ENCODE results near the gene PRKCE.
"Not testable (repeated sequence)": the region's sequence is repeated elsewhere in the genome, so short reads cannot be mapped to it uniquely, and the experiment has no call there.

The PRKCE gene

DNA sequence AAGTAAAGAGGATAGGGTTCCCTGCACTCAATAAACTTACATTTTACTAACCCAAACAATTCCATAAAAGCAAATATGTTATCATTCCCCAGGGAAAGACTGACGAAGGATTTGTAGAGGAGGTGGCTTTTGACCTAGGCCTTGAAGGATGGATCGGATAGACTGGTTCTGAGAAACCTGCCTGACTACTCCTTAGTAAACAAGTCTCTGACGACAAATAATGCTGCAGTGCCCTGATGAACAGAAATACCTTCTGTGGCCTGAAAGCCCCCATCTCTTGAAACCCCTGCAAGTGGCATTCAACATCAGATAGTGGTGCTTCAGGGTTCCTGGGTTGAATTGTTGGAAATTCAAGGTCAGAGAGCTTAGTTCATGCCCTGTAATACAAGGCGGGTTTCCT is 19.2 kb downstream of the PRKCE start:
- DNase-seq, result no peak

DNA sequence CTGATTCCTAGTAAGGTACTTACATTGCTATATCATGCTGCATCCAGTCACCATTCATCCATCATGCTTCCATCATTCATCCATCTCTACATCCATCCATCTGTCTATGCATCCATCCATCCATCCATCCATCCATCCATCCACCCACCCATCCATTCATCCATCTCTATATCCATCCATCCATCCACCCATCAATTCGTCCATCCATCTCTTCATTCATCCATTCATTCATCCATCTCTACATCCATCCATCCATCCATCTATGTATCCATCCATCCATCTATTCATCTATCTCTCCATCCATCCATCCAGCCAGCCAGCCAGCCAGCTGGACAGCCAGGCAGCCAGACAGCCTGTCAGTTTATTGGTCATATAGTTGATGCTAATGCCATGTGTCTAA is 20.7 kb downstream of the PRKCE start:
- no peak for DNase-seq

DNA sequence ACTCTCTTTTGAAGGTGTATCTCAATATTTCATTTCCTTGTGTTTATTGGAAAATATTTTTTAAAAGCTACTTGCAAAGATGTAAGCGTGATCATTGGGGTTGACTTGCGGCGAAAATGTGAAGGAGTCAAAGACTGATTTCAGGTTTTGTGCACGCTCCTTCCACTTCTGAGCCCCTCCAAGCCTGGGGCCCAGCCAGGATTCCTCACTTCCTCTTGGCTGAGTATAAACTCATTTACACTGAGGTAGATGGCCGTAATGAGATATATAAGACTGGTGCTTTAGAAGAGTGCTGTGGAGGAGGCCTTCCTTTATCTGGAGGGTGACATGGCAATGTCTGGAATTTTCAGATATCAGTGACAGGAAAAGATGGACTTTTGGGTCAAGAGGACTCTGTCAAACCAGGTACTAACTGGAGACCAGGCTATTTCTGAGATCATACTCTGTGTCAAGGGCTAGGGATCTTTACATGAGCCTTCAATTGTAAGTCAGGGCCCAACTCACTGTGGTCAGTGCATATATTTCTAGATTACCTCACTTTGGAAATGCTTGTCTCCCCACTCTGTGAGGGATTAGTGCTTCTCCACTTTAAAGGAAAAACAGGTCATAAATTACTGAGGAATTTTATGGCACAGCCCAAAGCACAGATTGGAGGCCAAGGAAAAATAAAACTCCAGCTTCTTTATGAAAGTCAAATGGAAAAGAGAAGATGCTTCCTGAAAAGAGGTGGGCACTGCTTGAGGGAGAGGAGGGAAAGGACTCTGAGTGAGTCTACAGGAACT is 22.8 kb downstream of the PRKCE start:
- no peak for DNase-seq

DNA sequence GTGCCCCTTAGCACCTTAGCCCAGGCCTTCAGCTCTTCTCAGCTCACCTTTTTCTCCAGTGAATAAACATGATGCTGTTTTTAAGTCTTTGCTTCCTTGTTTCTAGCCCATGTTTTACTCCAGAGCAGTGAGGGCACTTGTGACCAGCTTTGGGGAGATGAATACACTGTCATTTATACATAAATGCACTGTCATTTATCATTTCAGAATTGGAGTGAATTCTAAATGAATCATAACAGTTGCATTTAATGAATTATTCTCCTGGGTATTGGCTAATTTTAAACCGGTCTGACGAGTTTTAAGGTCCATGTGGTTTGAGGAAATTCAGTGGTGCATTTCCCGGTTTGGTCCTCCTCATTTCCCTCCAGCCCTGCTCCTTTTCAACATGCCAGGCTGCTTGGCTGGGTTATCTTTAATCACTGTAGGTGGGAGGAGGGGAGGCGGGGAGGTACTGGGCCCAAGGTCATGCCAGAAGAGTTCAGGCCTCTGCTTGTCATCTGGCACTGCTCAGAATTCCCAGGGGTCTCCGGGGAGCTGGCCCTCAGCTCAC is 23.9 kb downstream of the PRKCE start:
- peak; percentile 51 for DNase-seq

DNA sequence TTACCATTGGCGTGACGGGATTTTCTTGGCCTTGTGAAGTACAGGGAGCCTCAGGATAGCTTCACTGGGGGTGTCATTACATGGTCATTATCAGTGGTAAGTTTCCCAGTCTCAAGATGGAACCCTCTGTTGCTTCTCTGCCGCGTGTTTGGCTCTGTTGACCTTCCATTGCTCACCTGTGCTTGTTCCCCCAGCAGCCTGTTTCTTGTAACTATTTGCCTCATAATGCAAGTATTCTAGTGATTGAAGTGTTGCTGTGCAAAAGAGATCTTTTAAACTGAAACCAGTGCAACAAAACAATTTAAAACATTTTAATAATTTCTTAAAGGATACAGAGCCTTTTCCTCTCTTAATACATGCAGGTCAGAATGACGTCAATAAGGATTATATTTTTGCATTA is 24.6 kb downstream of the PRKCE start:
- no peak for DNase-seq

DNA sequence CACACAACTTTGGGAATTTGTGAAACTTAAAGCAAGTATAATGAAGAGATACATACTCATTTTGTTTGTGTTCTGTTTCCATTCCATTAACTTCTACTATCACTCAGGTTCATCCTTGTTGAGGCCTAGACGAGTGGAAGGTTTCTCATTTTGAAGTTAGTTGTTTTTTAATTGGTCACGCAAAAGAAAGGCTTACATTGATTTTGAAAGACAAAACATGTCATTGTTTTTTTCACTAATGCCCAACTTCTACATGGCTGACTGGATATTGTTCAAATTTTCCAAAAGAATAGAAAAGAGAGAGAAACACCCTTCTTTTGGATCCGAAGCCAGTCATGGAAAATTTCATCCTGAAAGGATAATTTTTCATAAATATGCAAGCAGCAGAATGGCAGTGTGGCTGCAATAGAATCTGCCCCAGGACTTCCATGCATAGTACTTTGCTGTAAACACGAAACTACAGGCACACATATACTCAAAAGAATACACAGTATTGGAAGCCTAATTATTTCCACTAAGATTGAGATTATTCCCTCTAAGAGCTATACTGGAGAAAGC is 27.4 kb downstream of the PRKCE start:
- no peak for DNase-seq

DNA sequence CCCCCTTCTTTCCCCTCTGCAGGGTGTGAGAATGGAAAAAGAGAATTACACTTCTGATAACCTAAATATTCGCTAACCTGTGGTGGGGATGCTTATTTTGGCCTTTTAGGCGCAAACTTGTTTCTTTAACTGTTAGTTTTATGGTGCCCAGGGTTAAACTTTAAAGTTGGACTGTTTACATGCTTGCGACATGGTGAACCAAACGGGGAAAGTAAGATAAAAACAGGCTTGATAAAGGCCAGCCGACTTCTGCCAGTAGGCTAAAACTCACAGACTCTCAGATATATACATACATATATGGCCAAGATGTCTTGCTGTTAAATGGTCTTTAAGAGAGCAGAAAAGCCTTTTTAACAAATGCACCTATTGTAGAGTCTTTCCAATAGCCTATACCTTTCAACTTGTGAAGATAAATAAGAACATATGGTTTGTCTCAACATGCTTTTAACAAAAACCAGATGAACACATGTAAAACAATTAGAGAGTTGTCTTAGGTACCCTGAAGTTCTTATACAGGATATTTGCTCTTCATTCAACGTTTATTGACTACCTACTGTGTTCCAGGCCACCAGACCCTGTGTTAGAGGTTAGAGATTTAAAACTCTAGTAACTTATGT is 29.0 kb downstream of the PRKCE start:
- no peak for DNase-seq

DNA sequence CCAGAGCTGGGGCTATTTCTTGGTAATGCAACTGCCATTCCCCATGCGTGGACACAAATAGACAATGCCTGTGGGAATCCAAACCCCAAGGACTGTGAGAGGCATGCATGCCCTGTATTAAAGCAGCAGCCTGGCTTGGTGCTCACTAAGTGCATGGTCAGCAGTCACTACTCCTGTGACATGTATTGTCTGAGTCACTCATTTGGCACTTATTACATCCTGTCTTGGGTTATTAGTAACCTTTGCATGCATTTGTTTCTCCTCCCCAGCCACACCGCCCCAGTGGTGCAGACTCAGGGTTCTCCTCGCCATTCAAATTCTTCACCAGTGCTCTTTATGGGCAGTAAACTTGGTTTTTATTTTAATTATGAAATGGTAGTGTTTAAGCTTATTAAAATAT is 30.2 kb downstream of the PRKCE start:
- no peak for DNase-seq

DNA sequence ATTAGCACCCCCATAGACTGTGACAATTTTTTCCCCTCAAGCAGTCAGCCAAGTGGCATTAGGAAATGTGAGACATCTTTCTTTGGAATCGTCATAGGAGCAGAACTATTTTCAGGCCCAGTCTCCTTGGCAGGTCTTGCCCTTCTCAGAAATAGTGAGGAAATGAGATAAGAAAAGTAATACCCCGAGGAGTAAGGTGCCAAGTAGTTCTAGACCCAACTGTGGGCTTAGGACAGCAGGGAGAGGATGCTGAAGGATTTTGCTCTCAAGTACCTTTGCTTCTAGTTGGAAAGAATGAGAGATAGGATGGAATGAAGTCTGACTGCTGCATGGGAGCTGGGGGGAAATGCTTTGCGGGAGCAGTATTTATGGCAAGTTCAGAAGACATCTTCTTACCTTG is 31.8 kb downstream of the PRKCE start:
- DNase-seq, result no peak

DNA sequence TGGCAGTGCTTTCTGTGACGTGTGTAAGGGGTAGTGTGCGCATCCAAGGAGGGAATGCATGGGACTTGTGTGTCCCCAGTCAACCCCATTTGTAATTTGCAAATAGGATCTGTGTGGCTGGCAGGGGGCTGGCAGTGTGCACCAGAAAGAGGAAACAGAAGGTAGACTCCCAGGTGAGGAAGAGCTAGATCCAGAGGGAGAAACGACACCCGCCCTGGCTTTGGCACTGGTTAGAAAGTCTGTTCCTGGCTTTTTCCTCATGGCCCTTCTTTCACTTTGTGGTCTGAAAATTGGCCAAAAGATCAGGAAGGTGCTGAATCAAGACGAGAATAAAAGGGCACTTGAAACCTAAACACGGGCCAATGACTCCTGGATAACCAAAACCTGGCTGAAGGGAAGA is 33.3 kb downstream of the PRKCE start:
- DNase-seq, result no peak

DNA sequence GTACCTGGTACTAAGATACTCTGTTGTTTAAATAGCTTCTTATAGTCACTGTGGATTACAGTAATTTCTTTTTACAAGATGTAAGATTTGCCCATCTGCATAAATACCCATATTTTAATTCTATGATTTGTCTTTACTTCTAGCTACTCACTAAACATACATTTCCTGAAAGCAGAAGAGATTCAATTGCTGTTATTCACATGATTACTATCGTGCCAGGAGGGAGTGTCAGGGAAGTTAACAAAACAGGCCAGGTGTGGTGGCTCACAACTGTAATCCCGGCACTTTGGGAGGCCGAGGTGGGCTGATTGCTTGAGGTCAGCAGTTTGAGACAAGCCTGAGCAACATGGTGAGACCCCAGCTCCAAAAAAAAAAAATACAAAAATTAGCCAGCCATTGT is 33.8 kb downstream of the PRKCE start:
- DNase-seq, result no peak

DNA sequence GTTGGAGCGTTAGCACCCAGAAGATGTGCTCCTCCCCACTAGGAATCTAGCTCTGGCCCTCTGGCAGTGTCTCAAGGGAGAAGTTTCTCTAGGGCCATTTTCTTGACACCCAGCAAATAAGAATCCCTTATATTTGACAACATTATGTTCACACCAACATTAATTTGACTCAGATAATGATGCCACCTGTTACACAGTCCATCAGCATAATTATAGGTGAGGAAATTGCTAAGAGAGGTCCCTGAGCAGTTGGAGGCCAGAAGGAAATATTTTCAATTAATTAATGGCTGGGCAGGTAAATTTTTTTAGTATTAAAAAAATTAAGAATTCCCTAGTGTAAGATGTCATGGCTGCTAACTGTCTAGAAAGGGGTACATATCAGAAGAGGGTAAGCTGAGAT is 36.5 kb downstream of the PRKCE start:
- DNase-seq, result no peak

DNA sequence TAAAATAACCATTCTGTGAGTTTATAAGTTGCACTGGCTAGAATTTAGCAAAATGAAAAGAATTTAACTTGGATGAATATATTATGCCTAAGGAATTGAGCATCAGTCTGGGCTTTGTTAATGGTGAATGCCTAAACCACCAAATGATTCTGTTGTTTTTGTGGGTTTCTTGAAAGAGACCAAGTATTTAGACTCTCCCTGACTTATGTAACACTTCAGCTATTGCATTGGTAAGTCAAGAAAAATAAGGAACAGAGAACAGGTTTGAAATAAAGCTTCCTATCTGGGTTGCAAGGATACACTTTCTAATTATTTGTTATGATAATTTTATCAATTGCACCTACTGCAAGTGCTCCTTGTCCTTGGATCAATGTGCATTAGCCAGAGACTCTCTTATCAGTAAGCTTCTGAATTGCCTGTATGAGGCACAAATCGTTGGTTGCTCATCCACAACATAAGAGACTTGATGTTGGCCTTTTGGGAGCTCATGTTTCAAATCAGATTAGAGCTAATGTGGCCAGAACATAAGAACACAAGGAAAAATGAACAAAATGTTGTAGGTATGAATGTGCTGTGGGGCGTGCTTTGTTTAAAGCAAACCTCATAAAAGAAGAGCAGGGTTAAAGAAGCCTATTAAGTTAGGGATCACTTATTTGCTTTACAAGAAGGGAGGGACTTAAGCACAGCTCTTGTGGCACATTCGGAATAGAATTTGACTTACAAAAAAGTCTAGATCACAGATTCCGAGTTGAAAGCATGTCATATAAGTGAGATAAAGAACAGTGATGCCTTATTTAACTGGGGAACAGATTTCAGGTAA is 37.2 kb downstream of the PRKCE start:
- DNase-seq, result no peak

DNA sequence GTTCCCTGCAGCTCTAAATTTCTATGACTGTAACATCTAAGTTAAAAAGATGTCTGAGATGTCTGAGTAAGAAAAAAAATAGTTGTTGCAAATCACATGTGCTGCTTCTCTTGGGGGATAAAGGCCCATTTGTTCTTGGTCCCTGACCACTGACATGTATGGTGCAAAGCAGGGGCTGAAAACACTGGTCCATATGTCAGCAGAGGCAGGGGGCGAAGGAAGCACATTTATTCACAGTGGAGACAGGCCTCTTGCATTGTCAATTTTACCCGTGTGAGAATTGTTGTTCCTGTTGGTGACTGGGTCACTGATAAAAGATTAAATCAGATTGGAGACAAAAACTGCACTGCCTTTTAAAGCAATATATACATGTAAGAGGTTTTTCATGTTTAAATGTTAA is 38.8 kb downstream of the PRKCE start:
- DNase-seq, result no peak

DNA sequence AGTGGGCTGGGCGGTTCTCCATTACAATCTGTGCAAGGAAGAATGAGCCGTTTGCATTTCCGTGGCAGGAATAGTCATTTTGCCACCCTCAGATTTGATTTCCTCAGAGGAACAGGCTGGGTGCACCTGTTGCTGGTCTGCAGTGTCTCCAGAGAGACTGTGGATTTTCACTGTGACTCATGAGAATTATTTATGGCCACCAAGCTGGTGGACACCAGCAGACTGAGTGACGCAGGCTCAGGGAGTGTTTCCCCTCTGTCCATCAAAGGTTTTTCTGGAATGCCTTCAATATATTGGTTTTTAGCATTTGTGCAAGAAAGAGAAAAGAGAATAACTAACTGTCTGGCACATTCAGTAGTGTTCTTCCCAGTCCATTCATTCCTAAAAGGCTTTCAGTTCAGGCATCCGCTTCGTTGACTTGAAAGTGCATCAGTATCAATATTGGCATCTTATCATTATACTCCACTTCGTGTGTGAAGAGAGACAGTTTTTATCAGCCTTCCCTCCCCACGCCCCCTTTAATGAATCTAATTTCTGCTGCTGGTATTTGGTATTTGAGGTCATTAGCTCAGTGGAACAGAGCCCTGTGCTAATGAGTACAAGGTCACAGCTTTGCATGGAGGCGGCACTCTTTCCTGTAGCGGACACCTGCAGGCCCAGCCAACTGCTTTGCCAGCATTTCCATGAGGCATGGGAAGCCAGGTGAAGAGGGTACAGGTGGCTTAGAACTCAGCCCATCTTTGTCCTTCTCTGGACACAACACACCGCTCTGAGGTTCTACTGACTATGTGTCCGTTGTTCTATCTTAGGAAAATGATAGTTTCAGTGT is 39.9 kb downstream of the PRKCE start:
- DNase-seq, result no peak

DNA sequence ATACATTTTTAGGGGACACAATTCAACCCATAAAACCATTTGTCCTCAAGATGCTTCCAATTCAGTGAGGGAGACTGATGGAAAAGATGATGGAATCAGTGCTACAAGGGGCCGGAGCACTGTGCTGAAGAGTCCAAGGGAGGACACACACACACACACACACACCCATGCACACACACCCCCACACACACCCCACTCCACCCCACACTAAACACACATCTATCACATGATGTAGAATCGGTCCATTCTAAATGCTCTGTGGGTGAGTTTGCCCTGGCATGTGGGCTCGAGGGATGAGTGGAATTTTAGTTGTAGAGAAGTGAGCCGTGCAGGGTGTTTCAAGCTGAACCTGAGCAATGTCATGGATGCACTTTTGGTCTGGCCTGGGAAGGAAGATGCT is 41.1 kb downstream of the PRKCE start:
- no peak for DNase-seq

DNA sequence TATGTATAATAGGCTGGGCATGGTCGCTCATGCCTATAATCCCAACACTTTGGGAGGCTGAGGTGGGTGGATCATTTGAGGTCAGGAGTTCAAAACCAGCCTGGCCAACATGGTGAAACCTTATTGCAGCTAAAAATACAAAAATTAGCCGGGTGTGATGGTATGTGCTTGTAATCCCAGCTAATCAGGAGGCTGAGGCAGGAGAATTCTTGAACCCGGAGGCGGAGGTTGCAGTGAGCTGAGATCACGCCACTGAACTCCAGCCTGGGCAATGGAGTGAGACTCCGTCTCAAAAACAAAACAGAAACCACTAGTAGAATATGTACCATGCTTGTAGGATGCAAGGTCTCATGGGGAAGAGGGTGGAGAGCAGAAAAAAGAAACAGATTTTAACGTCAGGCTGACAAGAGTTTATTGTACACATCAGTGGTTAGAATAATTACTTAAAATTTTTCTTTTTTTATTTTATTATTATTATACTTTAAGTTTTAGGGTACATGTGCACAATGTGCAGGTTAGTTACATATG is 44.1 kb downstream of the PRKCE start:
- DNase-seq, result not testable (repeated sequence)

DNA sequence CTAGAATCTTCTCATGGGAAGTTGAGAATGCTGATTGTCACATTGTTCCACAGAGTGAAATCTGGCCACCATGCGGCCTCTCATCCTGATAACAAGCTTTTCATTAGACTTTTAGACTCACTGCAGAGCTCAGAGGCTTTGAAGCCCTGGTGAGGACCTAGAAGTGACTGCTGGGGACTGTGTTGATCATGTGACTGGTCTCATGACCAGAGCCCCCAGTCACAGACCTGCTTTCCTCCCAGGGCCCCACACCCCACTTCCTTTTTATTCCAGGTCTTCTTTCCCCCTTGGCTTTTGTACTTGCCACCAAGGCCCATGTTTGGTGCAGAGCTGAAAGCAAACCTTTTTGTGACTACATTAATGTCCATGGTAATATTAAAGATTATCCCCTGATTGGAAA is 45.2 kb downstream of the PRKCE start:
- DNase-seq, result no peak

DNA sequence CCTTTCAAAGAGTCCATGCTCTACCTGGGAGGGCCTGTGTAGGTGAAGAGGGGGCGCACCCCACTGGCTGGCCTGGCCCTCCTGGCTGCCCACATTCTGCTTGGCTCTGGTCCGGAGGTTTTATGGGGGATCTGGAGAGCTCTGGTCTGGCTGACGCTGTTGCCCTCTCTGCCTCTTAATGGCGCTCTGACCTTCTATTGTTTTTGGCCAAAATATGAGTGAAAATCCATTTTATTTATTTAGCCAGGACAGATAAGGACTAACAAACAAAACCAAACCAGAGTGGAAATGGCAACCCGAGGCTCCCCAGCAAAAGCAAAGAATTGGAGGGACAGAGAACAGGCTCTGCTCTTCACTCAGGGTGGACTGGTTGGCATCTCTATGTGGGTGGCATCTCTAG is 45.7 kb downstream of the PRKCE start:
- DNase-seq, result no peak

DNA sequence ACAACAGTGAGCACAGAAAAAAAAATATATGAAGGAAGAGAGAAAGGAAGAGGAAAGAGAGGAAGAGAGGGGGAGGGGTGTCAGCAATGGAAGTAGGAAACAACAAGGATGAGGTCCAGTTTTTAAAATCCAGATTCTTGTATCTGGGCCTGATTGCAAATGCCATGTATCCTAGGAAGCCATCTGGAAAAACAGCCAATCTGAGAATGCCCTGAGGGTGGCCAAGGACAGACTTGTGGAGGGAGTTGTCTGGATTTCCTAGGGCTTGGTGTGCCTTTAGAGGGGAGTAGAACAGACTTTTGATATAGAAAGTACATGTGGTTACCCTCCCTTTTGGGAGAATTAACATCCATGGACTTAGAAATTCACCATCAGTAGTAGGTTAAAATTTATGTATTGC is 47.1 kb downstream of the PRKCE start:
- DNase-seq, result no peak

DNA sequence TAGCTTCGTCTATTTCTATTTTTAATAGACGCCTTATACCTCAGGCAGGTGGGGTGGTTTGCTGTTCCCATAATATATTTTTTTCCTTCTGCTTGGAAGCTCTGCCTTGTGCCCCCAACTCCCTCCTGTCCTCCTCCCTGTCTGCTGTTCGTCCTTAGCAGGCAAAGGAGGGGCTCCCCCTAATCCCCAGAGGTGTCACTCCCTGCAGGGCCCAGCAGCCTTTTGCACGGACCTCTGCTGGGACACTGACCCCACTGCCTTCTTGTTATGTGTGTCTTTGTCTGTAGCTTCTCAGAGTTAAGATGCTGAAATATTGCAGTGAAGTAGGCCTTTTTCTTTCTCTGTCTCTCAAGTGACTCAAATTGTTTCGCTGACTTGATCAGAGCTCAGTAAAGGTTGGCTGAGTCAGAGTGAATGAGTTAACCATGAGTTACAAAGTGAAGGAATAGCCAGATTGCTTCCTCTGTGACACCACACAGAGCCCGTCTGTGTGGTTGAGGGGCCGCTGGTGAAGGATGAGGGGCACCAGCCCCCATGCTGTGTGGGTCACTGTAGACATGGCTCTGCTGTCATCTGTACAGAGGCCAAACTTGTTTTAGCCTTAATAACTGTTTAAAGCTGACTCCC is 47.7 kb downstream of the PRKCE start:
- DNase-seq, result no peak
